SK-N-SH (cell line): Measurements from ENCODE around the gene RSPO4. TPM values are rescaled to one million over a fixed set of nuclear protein-coding genes. Genes with fewer than 3 reads are reported as not detected.

Experiments
- CTCF ChIA-PET: fragments of 300-600, 350-600 bp; formaldehyde crosslinking; extraction: SDS; loops from one replicate; lab custom pipeline; 2021; lab: Yijun Ruan, JAX
- POLR2A ChIA-PET: fragments of 350-600 bp; sonication (Branson Sonifier 250); formaldehyde crosslinking; extraction: SDS; loops from one replicate; lab custom pipeline; 2020; ENCODE audit warnings: antibody characterized with exemption, inconsistent platforms; lab: Yijun Ruan, JAX
- DNase-seq: peaks from one replicate; pipeline ENCODE4 v3.0.0; 2012
- H2AFZ ChIP-seq: fragments of 200-600 bp; sonication (generic); 2 replicates; pipeline ENCODE4 v1.8.1; 2016; ENCODE audit warnings: antibody characterized with exemption, mild to moderate bottlenecking, low read depth
- H3F3A ChIP-seq: fragments of 200-600 bp; sonication (generic); replicated peaks from 2 replicates; pipeline ENCODE3; 2016; ENCODE audit warnings: antibody characterized with exemption, mild to moderate bottlenecking; ENCODE audit not compliant: insufficient read depth
- H3K27ac ChIP-seq, 2 experiments: fragments of 200-500 bp in 1 of 2; fragments of 200-600 bp in 1 of 2; sonication (Bioruptor generic) in 1 of 2; sonication (generic), shearing (Covaris generic) in 1 of 2; 2 replicates each; pipeline versions ENCODE4 v1.5.1 to v1.6.1; 2014 to 2016; ENCODE audit warnings: low read depth in 2 of 2, inconsistent platforms in 1 of 2, low read length in 1 of 2, mild to moderate bottlenecking in 1 of 2, mixed read lengths in 1 of 2
- H3K27me3 ChIP-seq: fragments of 200-600 bp; sonication (generic), shearing (Covaris generic); 2 replicates; pipeline ENCODE4 v1.6.1; 2016; ENCODE audit warnings: mixed run types; ENCODE audit not compliant: insufficient read depth
- H3K36me3 ChIP-seq, 2 experiments: fragments of 200-500 bp in 1 of 2; fragments of 200-600 bp in 1 of 2; sonication (Bioruptor generic) in 1 of 2; sonication (generic) in 1 of 2; replicated peaks in 1 of 2; 2 replicates each; pipeline versions ENCODE3 to v1.5.1; 2014 to 2016; ENCODE audit warnings: low read length in 1 of 2, mild to moderate bottlenecking in 1 of 2; ENCODE audit not compliant: insufficient read depth in 2 of 2, control insufficient read depth in 1 of 2
- H3K4me1 ChIP-seq, 2 experiments: fragments of 200-500 bp in 1 of 2; fragments of 200-600 bp in 1 of 2; sonication (Bioruptor generic) in 1 of 2; sonication (generic), shearing (Covaris generic) in 1 of 2; 2 replicates each; pipeline versions ENCODE4 v1.5.1 to v1.6.1; 2014 to 2016; ENCODE audit warnings: low read depth in 1 of 2, low read length in 1 of 2, mixed run types in 1 of 2; ENCODE audit not compliant: insufficient read depth in 2 of 2, control insufficient read depth in 1 of 2
- H3K4me2 ChIP-seq: fragments of 200-600 bp; sonication (generic), shearing (Covaris generic); 2 replicates; pipeline ENCODE4 v1.6.1; 2017; ENCODE audit warnings: mixed run types
- H3K4me3 ChIP-seq, 2 experiments: fragments of 200-500 bp in 1 of 2; fragments of 200-600 bp in 1 of 2; sonication (Bioruptor generic) in 1 of 2; sonication (generic), shearing (Covaris generic) in 1 of 2; 2 replicates each; pipeline versions ENCODE4 v1.5.1 to v1.8.1; 2014 to 2016; ENCODE audit warnings: low read depth in 2 of 2, inconsistent platforms in 1 of 2, low read length in 1 of 2, mild to moderate bottlenecking in 1 of 2, mixed read lengths in 1 of 2, moderate library complexity in 1 of 2
- H3K79me2 ChIP-seq: fragments of 200-600 bp; sonication (generic); 2 replicates; pipeline ENCODE4 v1.8.1; 2017; ENCODE audit warnings: mild to moderate bottlenecking; ENCODE audit not compliant: insufficient read depth
- H3K9ac ChIP-seq: fragments of 200-600 bp; sonication (generic); 2 replicates; pipeline ENCODE4 v1.6.1; 2017; ENCODE audit warnings: mixed run types
- H3K9me2 ChIP-seq: fragments of 200-600 bp; sonication (generic); 2 replicates; pipeline ENCODE4 v1.6.1; 2017; ENCODE audit warnings: mixed run types
- H3K9me3 ChIP-seq: fragments of 200-600 bp; sonication (generic); 2 replicates; pipeline ENCODE4 v1.6.1; 2017; ENCODE audit warnings: mixed run types, mild to moderate bottlenecking, moderate library complexity
- H4K20me1 ChIP-seq: fragments of 200-600 bp; sonication (generic); 2 replicates; pipeline ENCODE4 v1.6.1; 2017; ENCODE audit warnings: mild to moderate bottlenecking, mixed run types; ENCODE audit not compliant: insufficient read depth
- ELF1 ChIP-seq: IDR thresholded peaks from 2 replicates; pipeline ENCODE4 v1.4.0; 2012
- MEF2A ChIP-seq: IDR thresholded peaks from 2 replicates; pipeline ENCODE4 v1.4.0; 2012; ENCODE audit warnings: low read depth, borderline replicate concordance
- MXI1 ChIP-seq: IDR thresholded peaks from 2 replicates; pipeline ENCODE4 v1.6.1; 2012; ENCODE audit warnings: mild to moderate bottlenecking, low read depth, low read length, improper control_type of control experiment
- RXRA ChIP-seq: IDR thresholded peaks from 2 replicates; pipeline ENCODE4 v1.4.0; 2012; ENCODE audit warnings: low read depth, mild to moderate bottlenecking, borderline replicate concordance
- WGBS: methylation state at CpG from one replicate; pipeline ENCODE4 v1.1.6; 2017; ENCODE audit warnings: low lambda C conversion rate; 5-methylcytosine and 5-hydroxymethylcytosine counted together
- polyA plus RNA-seq, 3 experiments: library from polyadenylated mRNA; depleted of rRNA; stranded (reverse); fragments of >200 nt; gene quantifications; 2 replicates each; pipeline ENCODE4 v1.2.3, GENCODE V29; 2012
- TF ChIP-seq, protein P1 (sequence below): IDR thresholded peaks from 2 replicates; pipeline ENCODE4 v1.4.0; 2012; ENCODE audit warnings: low read depth, borderline replicate concordance

RSPO4 gene
- polyA plus RNA-seq, 1 of the 3 experiments (the other 2 are of a cell fraction) = not detected

DNA sequence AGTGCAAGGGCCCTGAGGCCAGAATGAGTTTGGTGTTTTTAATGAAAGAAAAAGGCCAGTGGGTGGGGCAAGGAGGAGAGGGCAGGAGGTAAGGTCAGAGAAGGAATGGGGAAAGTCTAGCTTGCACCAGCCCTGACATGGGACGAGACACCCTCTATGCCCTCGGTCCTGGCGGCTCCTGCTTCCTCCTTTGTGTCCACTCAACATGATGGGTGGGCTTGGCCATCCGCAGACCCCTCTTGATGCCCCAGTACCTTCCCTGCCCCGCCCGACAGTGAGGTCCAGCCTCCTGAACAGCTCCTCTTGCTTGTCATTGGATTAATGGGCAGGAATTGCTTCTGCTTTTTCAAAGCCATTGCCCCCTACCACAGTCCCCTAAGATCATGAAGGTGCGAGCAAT, 52.4 kb downstream of the RSPO4 start:
- no peaks in the 10 kb centered on the region for H3K79me2 ChIP-seq
- WGBS = 24% methylated on average over 6 of the region's 7 CpGs
- no peaks in the 10 kb centered on the region for H4K20me1 ChIP-seq
- H3K36me3 ChIP-seq = no peaks in the 10 kb centered on the region
- H3K4me3 ChIP-seq = no peak overlapping the region
- no peak overlapping the region for H3K27ac ChIP-seq
- H3K9me3 ChIP-seq = no peaks in the 10 kb centered on the region
- no peak overlapping the region for H3K4me2 ChIP-seq
- H3K4me1 ChIP-seq = peaks cover 0 to 4% of the 10 kb centered on the region in 2 experiments; a peak in 1 of 4 replicates
- no peak overlapping the region for H3K9ac ChIP-seq
- H3K9me2 ChIP-seq = no peaks in the 10 kb centered on the region
- TF ChIP-seq, protein P1, sequence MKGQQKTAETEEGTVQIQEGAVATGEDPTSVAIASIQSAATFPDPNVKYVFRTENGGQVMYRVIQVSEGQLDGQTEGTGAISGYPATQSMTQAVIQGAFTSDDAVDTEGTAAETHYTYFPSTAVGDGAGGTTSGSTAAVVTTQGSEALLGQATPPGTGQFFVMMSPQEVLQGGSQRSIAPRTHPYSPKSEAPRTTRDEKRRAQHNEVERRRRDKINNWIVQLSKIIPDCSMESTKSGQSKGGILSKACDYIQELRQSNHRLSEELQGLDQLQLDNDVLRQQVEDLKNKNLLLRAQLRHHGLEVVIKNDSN = no peak
- H3K27me3 ChIP-seq = no peaks in the 10 kb centered on the region; the same call in 1 of the 2 replicates
- H2AFZ ChIP-seq = no peak overlapping the region
- no peak for DNase-seq
- ChIA-PET CTCF (interaction anchor here (0.9 kb wide), 1 partner anchor 131 kb away, joined by 4 read pairs; no protein-coding TSS in a partner anchor), POLR2A (no interaction called here)
- no peaks in the 10 kb centered on the region for H3F3A ChIP-seq

DNA sequence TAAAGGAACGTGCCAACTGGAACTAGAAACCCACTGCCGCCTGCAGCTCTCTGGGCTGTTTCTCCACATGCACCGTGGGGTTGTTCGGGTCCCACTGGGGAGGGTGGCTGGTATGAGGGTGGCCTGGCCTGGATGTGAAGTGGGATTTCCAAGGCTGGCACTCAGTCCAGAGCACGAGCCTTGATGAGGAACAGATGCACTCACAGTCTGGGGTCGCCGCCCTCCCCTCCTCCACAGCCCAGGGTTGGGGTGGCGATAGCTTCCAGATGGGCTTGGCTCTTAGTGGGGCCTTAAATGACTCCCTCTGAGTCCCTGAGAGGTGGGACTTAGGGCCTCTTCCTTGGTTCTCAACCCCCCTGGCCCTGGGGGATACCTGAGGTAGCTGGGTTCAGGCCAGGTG, 55.3 kb downstream of the RSPO4 start:
- no peaks in the 10 kb centered on the region for H3K79me2 ChIP-seq
- no peak overlapping the region for H3K9ac ChIP-seq
- ChIA-PET POLR2A (no interaction called here), CTCF (interaction anchor here (0.9 to 5.7 kb wide), 5 partner anchors 9 to 265 kb away, joined by 3 to 40 read pairs (median 3); no protein-coding TSS in a partner anchor)
- no peaks in the 10 kb centered on the region for H3F3A ChIP-seq
- no peak overlapping the region for H3K27ac ChIP-seq
- no peak overlapping the region for H3K4me2 ChIP-seq
- H3K9me3 ChIP-seq = no peaks in the 10 kb centered on the region
- no peaks in the 10 kb centered on the region for H3K9me2 ChIP-seq
- TF ChIP-seq ELF1 (no peak), MEF2A (no peak), RXRA (no peak)
- H2AFZ ChIP-seq = no peak overlapping the region
- DNase-seq = peak; percentile 51
- H4K20me1 ChIP-seq = no peaks in the 10 kb centered on the region
- H3K36me3 ChIP-seq = no peaks in the 10 kb centered on the region
- 39% methylated on average over 8 of the region's 8 CpGs for WGBS
- H3K27me3 ChIP-seq = no peaks in the 10 kb centered on the region
- H3K4me3 ChIP-seq = no peak overlapping the region
- peaks cover 0 to 4% of the 10 kb centered on the region in 2 experiments; a peak in 1 of 4 replicates for H3K4me1 ChIP-seq

DNA sequence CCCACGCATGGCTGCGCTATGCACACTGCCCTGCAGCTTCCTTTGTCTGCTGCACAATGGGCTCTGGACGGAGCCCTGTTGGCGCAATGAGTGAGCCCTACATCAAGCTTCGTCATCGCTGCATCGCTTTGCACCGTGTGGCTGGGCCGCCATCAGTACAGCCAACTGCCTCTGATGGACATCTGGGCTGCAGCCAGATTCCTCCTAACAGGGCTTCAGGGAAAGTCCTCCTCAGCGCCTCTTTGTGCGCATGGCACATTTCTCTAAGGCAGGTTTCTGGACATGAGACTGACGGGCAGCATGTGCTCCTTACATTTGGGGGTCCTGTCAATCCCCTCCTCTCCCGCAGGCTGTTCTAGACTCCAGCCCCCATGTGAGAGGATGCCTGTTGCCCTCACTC, 56.3 kb downstream of the RSPO4 start:
- Histone ChIP-seq H3K4me2 (no peak overlapping the region), H3K9me2 (no peaks in the 10 kb centered on the region), H3K9ac (no peak overlapping the region), H3K4me1 (peaks cover 0 to 4% of the 10 kb centered on the region in 2 experiments; a peak in 1 of 4 replicates), H2AFZ (no peak overlapping the region), H3F3A (no peaks in the 10 kb centered on the region), H3K36me3 (no peaks in the 10 kb centered on the region), H4K20me1 (no peaks in the 10 kb centered on the region)
- POLR2A ChIA-PET = no interaction called here
- no peak for TF ChIP-seq MXI1
- TF ChIP-seq, all 33 proteins: peak for 0
- 72% methylated on average over 13 of the region's 13 CpGs for WGBS
- Histone ChIP-seq H3K79me2 (no peaks in the 10 kb centered on the region), H3K27me3 (no peaks in the 10 kb centered on the region), H3K4me3 (no peak overlapping the region), H3K27ac (no peak overlapping the region), H3K9me3 (no peaks in the 10 kb centered on the region)
- CTCF ChIA-PET = interaction anchor here (5.7 kb wide), 1 partner anchor 10 kb away, joined by 40 read pairs; no protein-coding TSS in a partner anchor
- DNase-seq = no peak
